ENCODE measurements around the gene ZNF362.

The ZNF362 gene

GRCh38 chr1:33265780-33266605, 9.7 kb downstream of the ZNF362 start:
- POLR2A ChIA-PET = no interaction called here
- no peak for TF ChIP-seq CTCF (IDR thresholded peaks at IDR 0.05; ENCODE audit: control extremely low read depth, extremely low read depth, low read depth, missing control alignments)
- CTCF ChIA-PET = interaction anchor here (3.1 kb wide), 1 partner anchor 30 kb away, joined by 8 read pairs; no protein-coding TSS in a partner anchor
- DNase-seq (ENCODE audit: extremely low spot score) = no peak

GRCh38 chr1:33266766-33267165, 10.5 kb downstream of the ZNF362 start:
- CTCF ChIA-PET = interaction anchor here (3.1 kb wide), 1 partner anchor 29 kb away, joined by 8 read pairs; no protein-coding TSS in a partner anchor
- TF ChIP-seq CTCF (IDR thresholded peaks at IDR 0.05; ENCODE audit: control extremely low read depth, extremely low read depth, low read depth, missing control alignments) = no peak
- no peak for DNase-seq (ENCODE audit: extremely low spot score)
- POLR2A ChIA-PET = no interaction called here

- ChIA-PET CTCF (interaction anchor here (3.1 kb wide), 1 partner anchor 28 kb away, joined by 8 read pairs; no protein-coding TSS in a partner anchor), POLR2A (no interaction called here)
- TF ChIP-seq CTCF (IDR thresholded peaks at IDR 0.05; ENCODE audit: control extremely low read depth, extremely low read depth, low read depth, missing control alignments) = no peak
- DNase-seq (ENCODE audit: extremely low spot score) = no peak
Observed at GRCh38 chr1:33267468-33268205, 11.3 kb downstream of the ZNF362 start.

- no peak for TF ChIP-seq CTCF (IDR thresholded peaks at IDR 0.05; ENCODE audit: control extremely low read depth, extremely low read depth, low read depth, missing control alignments)
- DNase-seq (ENCODE audit: extremely low spot score) = no peak
- POLR2A ChIA-PET = no interaction called here
- CTCF ChIA-PET = interaction anchor here (1.1 to 3.1 kb wide), 3 partner anchors 8 to 27 kb away, joined by 3 to 8 read pairs (median 4); no protein-coding TSS in a partner anchor
Observed at GRCh38 chr1:33268457-33268856, 12.2 kb downstream of the ZNF362 start.

GRCh38 chr1:33268927-33269610, 12.8 kb downstream of the ZNF362 start:
- ChIA-PET CTCF (interaction anchor here (1.1 to 3.1 kb wide), 4 partner anchors 8 to 27 kb away, joined by 3 to 8 read pairs (median 4); no protein-coding TSS in a partner anchor), POLR2A (no interaction called here)
- no peak for TF ChIP-seq CTCF (IDR thresholded peaks at IDR 0.05; ENCODE audit: control extremely low read depth, extremely low read depth, low read depth, missing control alignments)
- no peak for DNase-seq (ENCODE audit: extremely low spot score)

- DNase-seq (ENCODE audit: extremely low spot score) = no peak
- ChIA-PET CTCF (interaction anchor here (0.6 to 1.6 kb wide), 3 partner anchors 9 to 82 kb away, joined by 3 read pairs; no protein-coding TSS in a partner anchor), POLR2A (no interaction called here)
- no peak for TF ChIP-seq CTCF (IDR thresholded peaks at IDR 0.05; ENCODE audit: control extremely low read depth, extremely low read depth, low read depth, missing control alignments)
Observed at GRCh38 chr1:33269621-33270020, 13.3 kb downstream of the ZNF362 start.
